ENCODE results near the gene LUC7L2. TPM values are rescaled to one million over a fixed set of nuclear protein-coding genes. Genes with fewer than 3 reads are reported as not detected.
"Not testable (repeated sequence)": the region's sequence is repeated elsewhere in the genome, so short reads cannot be mapped to it uniquely, and the experiment has no call there.

LUC7L2 gene, protein sequence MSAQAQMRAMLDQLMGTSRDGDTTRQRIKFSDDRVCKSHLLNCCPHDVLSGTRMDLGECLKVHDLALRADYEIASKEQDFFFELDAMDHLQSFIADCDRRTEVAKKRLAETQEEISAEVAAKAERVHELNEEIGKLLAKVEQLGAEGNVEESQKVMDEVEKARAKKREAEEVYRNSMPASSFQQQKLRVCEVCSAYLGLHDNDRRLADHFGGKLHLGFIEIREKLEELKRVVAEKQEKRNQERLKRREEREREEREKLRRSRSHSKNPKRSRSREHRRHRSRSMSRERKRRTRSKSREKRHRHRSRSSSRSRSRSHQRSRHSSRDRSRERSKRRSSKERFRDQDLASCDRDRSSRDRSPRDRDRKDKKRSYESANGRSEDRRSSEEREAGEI
- 107 TPM for polyA plus RNA-seq (2012; ENCODE audit: insufficient read depth, insufficient read length, low read depth)

DNA sequence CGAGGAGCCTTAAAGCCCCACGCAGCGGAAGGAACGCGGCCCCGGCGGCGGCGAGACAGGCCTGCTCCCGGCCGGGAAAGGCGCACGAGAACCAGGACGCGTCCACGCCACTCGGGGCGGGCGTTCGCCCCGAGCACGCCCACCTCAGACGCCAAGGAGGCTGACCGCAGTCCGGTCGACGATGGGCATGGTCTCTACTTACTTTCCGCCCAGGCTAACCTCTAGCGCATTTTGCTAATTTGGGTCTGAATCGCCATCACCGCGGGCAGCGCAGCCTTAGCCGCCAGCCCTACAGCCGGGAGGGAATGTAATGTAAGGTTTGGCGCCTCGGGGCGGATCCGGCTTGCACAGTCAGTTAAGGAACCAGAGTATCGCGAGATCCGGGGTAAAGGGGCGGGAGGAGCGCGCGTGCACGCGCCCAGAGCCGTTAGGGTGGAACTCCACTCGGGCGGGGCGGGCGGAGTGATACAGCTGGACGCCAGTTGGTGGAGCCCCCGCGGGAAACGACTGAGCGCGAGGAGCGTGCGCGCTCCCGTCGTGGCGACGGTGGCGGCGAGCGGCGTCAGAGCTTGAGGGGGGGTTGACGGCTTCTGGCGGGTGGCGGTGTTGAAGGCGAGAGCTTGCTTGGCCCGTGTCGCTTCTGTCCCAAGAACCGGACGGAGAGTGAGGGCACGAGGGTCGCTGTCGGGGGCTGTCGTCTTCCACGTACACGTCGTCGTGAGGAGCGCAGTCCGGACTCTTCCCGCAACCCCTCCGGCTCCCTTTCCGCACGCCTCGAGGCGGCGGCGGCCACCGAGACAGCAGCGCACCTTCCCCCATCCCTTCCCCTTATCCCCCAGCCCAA is at the start of gene LUC7L2:
Gene LUC7L2 (plus strand): TSS at position 529 of the 844 bp plus-strand sequence. CDS start 368 bp downstream, outside the sequence.
- Histone ChIP-seq H3K4me3 (ENCODE audit: low read depth, low read length) (peak within 1 kb of the TSS; percentile 80), H3K36me3 (peaks cover 8% of the 10 kb centered on the region), H3K9me3 (no peaks in the 10 kb centered on the region; the same call in 1 of the 2 replicates), H3K27me3 (no peaks in the 10 kb centered on the region), H3K4me1 (no peaks in the 10 kb centered on the region)
- DNase-seq: peak; percentile 100
- TF ChIP-seq, protein P1, sequence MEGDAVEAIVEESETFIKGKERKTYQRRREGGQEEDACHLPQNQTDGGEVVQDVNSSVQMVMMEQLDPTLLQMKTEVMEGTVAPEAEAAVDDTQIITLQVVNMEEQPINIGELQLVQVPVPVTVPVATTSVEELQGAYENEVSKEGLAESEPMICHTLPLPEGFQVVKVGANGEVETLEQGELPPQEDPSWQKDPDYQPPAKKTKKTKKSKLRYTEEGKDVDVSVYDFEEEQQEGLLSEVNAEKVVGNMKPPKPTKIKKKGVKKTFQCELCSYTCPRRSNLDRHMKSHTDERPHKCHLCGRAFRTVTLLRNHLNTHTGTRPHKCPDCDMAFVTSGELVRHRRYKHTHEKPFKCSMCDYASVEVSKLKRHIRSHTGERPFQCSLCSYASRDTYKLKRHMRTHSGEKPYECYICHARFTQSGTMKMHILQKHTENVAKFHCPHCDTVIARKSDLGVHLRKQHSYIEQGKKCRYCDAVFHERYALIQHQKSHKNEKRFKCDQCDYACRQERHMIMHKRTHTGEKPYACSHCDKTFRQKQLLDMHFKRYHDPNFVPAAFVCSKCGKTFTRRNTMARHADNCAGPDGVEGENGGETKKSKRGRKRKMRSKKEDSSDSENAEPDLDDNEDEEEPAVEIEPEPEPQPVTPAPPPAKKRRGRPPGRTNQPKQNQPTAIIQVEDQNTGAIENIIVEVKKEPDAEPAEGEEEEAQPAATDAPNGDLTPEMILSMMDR (IDR thresholded peaks at IDR 0.05; ENCODE audit: low read depth, low read length): no peak

DNA sequence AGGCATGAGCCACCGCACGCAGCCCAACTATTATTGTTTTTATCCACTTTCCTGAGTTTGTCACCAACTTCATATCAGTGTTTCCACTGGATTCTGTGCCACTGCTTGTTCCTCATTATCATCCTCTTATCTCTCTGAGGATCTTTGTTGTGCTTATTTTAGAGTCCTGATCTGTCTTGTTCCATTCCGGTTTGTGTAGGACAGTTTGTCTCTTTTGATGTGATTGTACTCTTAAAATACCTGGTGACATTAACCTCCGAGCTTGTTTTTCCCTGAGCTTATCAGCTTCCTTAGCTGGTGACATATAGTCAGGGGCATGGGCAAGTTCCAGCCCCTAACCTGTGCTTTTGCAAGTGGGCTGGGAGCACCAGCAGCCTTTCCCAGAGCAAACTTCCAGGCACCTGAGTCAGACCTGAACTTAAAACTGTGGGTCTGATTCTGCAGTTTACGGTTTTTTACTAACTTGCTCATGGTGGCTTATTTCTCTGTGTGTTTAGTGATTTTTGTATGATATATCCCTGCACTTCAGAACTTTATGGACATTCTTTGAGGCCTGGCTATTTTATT is 41.7 kb upstream of the LUC7L2 start:
- H3K4me1 ChIP-seq: no peaks in the 10 kb centered on the region
- H3K36me3 ChIP-seq: no peaks in the 10 kb centered on the region
- H3K4me3 ChIP-seq (ENCODE audit: low read depth, low read length): no peak overlapping the region
- no peak for DNase-seq
- H3K27me3 ChIP-seq: no peaks in the 10 kb centered on the region
- TF ChIP-seq, protein P1 (IDR thresholded peaks at IDR 0.05; ENCODE audit: low read depth, low read length): no peak
- H3K9me3 ChIP-seq: no peaks in the 10 kb centered on the region

DNA sequence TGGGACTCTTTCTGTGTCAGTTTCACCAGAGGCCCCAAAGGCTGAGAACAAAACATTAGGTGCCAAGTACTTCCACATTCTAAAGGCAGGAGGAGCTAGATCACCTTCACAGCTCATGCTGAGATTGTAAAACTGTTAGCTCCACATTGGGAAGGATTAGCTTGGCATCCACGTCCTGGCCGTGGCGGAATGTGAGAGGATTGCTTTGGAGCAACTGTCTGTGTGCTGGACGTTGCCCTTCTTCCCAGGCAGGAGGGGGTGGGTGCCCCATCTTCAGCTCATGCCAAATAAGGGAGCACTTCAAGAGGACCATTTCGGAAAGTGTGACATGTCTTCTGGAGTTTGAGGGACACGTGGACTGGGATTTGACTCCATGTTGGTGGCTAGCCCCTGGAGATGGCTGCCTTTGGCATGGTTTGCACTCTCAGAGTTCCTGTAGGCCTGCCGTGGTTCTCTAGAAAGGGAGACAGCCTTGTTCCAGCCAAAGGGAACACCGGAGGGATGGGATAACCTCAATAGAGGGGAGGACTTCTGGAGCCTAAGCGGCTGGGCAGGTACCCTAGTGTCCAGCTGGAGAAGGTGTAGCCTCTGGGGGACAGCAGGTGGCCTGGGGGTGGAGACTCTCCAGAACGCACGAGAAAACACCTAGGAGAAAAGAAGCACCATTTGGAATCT is 38.5 kb upstream of the LUC7L2 start:
- Histone ChIP-seq H3K27me3 (no peaks in the 10 kb centered on the region), H3K4me1 (no peaks in the 10 kb centered on the region), H3K9me3 (no peaks in the 10 kb centered on the region), H3K4me3 (ENCODE audit: low read depth, low read length) (no peak overlapping the region), H3K36me3 (no peaks in the 10 kb centered on the region)
- no peak for DNase-seq
- TF ChIP-seq, protein P1 (IDR thresholded peaks at IDR 0.05; ENCODE audit: low read depth, low read length): peak; percentile 38

DNA sequence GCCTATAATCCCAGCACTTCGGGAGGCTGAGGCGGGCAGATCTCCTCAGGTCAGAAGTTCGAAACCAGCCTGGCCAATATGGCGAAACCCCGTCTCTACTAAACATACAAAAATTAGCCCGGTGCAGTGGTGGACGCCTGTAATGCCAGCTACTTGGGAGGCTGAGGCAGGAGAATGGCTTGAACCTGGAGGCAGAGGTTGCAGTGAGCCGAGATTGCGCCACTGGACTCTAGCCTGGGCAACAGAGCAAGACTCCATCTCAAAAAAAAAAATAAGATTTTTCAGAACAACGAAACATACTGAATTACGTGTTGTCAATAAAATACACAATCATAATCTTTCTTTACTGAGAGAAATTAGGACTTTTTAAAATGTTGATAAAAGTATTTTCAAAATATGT is 35.0 kb upstream of the LUC7L2 start:
- H3K9me3 ChIP-seq; DNase-seq; H3K27me3 ChIP-seq; H3K4me1 ChIP-seq; H3K4me3 ChIP-seq (ENCODE audit: low read depth, low read length); H3K36me3 ChIP-seq: not testable (repeated sequence)

DNA sequence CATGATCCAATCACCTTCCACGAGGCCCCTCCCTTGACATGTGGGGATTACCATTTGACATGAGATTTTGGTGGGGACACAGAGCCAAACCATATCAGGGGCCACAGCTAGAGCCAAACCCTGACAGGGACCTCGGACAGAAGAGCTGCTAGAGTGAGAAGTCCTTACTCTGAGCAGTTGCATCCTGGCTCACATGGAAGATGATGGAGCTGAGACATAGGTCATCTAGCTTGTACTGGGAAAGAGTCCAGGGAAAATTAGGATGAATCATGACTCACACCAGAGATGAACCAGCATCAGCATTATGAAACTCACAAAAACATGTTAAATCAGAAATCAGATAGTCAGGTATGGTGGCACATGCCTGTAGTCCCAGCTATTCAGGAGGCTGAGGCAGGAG is 31.3 kb upstream of the LUC7L2 start:
- no peaks in the 10 kb centered on the region for H3K36me3 ChIP-seq
- no peaks in the 10 kb centered on the region for H3K27me3 ChIP-seq
- TF ChIP-seq, protein P1 (IDR thresholded peaks at IDR 0.05; ENCODE audit: low read depth, low read length): no peak
- no peak overlapping the region for H3K4me3 ChIP-seq (ENCODE audit: low read depth, low read length)
- no peaks in the 10 kb centered on the region for H3K9me3 ChIP-seq
- no peak for DNase-seq
- no peaks in the 10 kb centered on the region for H3K4me1 ChIP-seq

DNA sequence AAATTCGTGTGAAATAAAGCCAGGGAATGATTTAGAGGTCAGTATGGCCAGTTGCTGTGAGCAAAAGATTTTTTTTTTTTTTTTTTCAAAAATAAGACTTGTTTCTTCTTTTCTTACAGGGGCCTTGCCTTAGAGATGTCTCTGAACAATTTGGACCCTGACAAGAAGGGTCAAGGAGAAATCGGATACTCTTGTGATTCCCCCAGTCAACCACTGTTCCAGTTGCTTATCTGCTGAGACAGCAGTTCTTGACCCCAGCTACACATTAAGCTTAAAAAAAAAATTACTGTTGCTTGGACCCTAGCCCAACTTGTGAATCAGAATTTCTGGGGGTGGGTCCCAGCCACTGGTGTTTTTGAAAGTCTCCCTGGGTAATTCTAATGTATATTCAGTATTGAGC is 30.6 kb upstream of the LUC7L2 start:
- no peak overlapping the region for H3K4me3 ChIP-seq (ENCODE audit: low read depth, low read length)
- no peaks in the 10 kb centered on the region for H3K27me3 ChIP-seq
- no peak for DNase-seq
- TF ChIP-seq, protein P1 (IDR thresholded peaks at IDR 0.05; ENCODE audit: low read depth, low read length): no peak
- no peaks in the 10 kb centered on the region for H3K9me3 ChIP-seq
- no peaks in the 10 kb centered on the region for H3K4me1 ChIP-seq
- H3K36me3 ChIP-seq: no peaks in the 10 kb centered on the region

All from BE2C (cell line).